Stomach (tissue), 9 donors: ENCODE measurements around the gene PTPRS. TPM values are rescaled to one million over a fixed set of nuclear protein-coding genes. Genes with fewer than 3 reads are reported as not detected.

ENCODE experiments used
- DNase-seq, 2 donors: peaks; one replicate each; pipeline versions ENCODE4 v3.0.0 to v3.0.0-alpha.2; 2013 to 2019
- H3K27ac ChIP-seq, 5 donors: fragments of 200-600 bp in 4 of 5; sonication (generic) in 4 of 5; one replicate each; pipeline ENCODE4 v1.5.1; 2013 to 2019; ENCODE audit warnings: mild to moderate bottlenecking in 1 of 5, moderate library complexity in 1 of 5
- H3K27me3 ChIP-seq, 3 donors: fragments of 200-600 bp; sonication (generic); one replicate each; pipeline ENCODE4 v1.5.1; 2017 to 2019; ENCODE audit warnings: mixed run types in 1 of 3
- H3K36me3 ChIP-seq, 4 donors: fragments of 200-600 bp; sonication (generic); 1 replicate in 3 of 4; 2 replicates in 1 of 4; pipeline ENCODE4 v1.5.1; 2016 to 2019
- H3K4me1 ChIP-seq, 4 donors: fragments of 200-600 bp; sonication (generic); one replicate each; pipeline ENCODE4 v1.5.1; 2016 to 2019
- H3K4me3 ChIP-seq, 4 donors: fragments of 200-600 bp; sonication (generic) in 3 of 4; one replicate each; pipeline ENCODE4 v1.5.1; 2016 to 2019; ENCODE audit warnings: mild to moderate bottlenecking in 1 of 4
- H3K9me3 ChIP-seq, 4 donors: fragments of 200-600 bp; sonication (generic); one replicate each; pipeline ENCODE4 v1.5.1; 2016 to 2019
- CTCF ChIP-seq, 7 experiments: fragments of 450-650 bp in 4 of 7; fragments of 200-600 bp in 3 of 7; sonication (generic) in 3 of 7; IDR thresholded peaks; one replicate each; pipeline ENCODE4 v1.5.1; 2016 to 2019; ENCODE audit warnings: antibody characterized with exemption in 7 of 7, control low read depth in 2 of 7, mild to moderate bottlenecking in 1 of 7
- EP300 ChIP-seq: sonication (generic); formaldehyde crosslinking; IDR thresholded peaks from one replicate; pipeline ENCODE4 v1.6.1; 2017; ENCODE audit warnings: antibody characterized with exemption
- POLR2A ChIP-seq, 4 donors: fragments of 450-650 bp; IDR thresholded peaks; one replicate each; pipeline ENCODE4 v1.6.1; 2016; ENCODE audit warnings: antibody characterized with exemption in 4 of 4, control low read depth in 2 of 4, mild to moderate bottlenecking in 1 of 4, moderate library complexity in 1 of 4
- POLR2AphosphoS5 ChIP-seq, 3 donors: sonication (generic); formaldehyde crosslinking; IDR thresholded peaks; one replicate each; pipeline ENCODE4 v1.6.1; 2016; ENCODE audit warnings: antibody characterized with exemption in 3 of 3
- WGBS, 5 donors: extraction: QIAGEN DNeasy Blood & Tissue Kit in 3 of 5; methylation state at CpG; one replicate each; pipeline versions ENCODE4 v1.1.5 to v1.1.7; 2013 to 2018; 5-methylcytosine and 5-hydroxymethylcytosine counted together
- intact Hi-C: fragments of 100-400 bp; cut with DNase I; formaldehyde crosslinking; loops from one replicate; pipeline ENCODE4 v1.15.1; 2023; ENCODE audit warnings: low total_unique reads
- polyA plus RNA-seq, 3 donors: library from polyadenylated mRNA; stranded (reverse); fragments of 200-250 nt; gene quantifications; one replicate each; pipeline ENCODE4 v1.2.3, GENCODE V29; 2013
- total RNA-seq, 5 donors: library from RNA; depleted of rRNA; stranded (reverse); fragments of >200 nt; gene quantifications; one replicate each; pipeline versions ENCODE4 v1.1.0 to v1.2.3, GENCODE V29; 2014 to 2016
- donor health status: healthy with polysubstance abuse.
- donor health status: Bipolar disorder and iron deficiency.
- donor health status: healthy.

The PTPRS gene
- total and polyA plus RNA-seq, 8 donors = 6.9 to 142 (median 57.1) TPM

GRCh38 chr19:5296021-5296420, 44.6 kb downstream of the PTPRS start:
- WGBS, 5 donors = 89 to 94% (median 90%) methylated on average over 6 of the region's 6 CpGs
- Histone ChIP-seq H3K27ac (no peak overlapping the region), H3K4me1 (peaks cover 19 to 37% (median 32%) of the 10 kb centered on the region in 4 donors), H3K4me3 (no peak overlapping the region), H3K36me3 (no peaks in the 10 kb centered on the region), H3K27me3 (peaks cover 0 to 28% (median 11%) of the 10 kb centered on the region in 3 donors), H3K9me3 (no peaks in the 10 kb centered on the region)
- DNase-seq = no peak
- intact Hi-C loops = no loop called here
- TF ChIP-seq POLR2AphosphoS5 (IDR thresholded peaks at IDR 0.05) (no peak), POLR2A (IDR thresholded peaks at IDR 0.05) (no peak), EP300 (no peak), CTCF (IDR thresholded peaks at IDR 0.05) (no peak)

- peaks cover 0 to 28% (median 11%) of the 10 kb centered on the region in 3 donors for H3K27me3 ChIP-seq
- no peak for DNase-seq
These were observed 46.0 kb downstream of the PTPRS start for GRCh38 chr19:5294403-5295160.

GRCh38 chr19:5293612-5294378, 46.8 kb downstream of the PTPRS start:
- Histone ChIP-seq H3K36me3 (no peaks in the 10 kb centered on the region), H3K27me3 (peaks cover 0 to 28% (median 11%) of the 10 kb centered on the region in 3 donors), H3K4me1 (peaks cover 28 to 59% (median 54%) of the 10 kb centered on the region in 4 donors), H3K27ac (peak overlapping the region; percentile 34 to 87 (median 85)), H3K4me3 (peak overlapping the region; percentile 63 to 86 (median 84)), H3K9me3 (no peaks in the 10 kb centered on the region)
- intact Hi-C loops = no loop called here
- peak; percentile 49 to 78 for DNase-seq
- TF ChIP-seq EP300 (no peak), POLR2AphosphoS5 (IDR thresholded peaks at IDR 0.05) (no peak), POLR2A (IDR thresholded peaks at IDR 0.05) (no peak), CTCF (IDR thresholded peaks at IDR 0.05) (no peak)
- WGBS, 5 donors = 2 to 5% (median 4%) methylated on average over 33 to 47 of the region's 47 CpGs

More at GRCh38 chr19:5294403-5295160, 46.0 kb downstream of the PTPRS start:
- no peaks in the 10 kb centered on the region for H3K36me3 ChIP-seq
- no peaks in the 10 kb centered on the region for H3K9me3 ChIP-seq
- WGBS, 5 donors = 80 to 85% (median 82%) methylated on average over 17 to 22 of the region's 22 CpGs
- no peak for TF ChIP-seq EP300
- TF ChIP-seq POLR2A (IDR thresholded peaks at IDR 0.05) = no peak
- no peak for TF ChIP-seq POLR2AphosphoS5 (IDR thresholded peaks at IDR 0.05)
- no peak for TF ChIP-seq CTCF (IDR thresholded peaks at IDR 0.05)
- peaks cover 24 to 51% (median 46%) of the 10 kb centered on the region in 4 donors for H3K4me1 ChIP-seq
- intact Hi-C loops = no loop called here
- H3K27ac ChIP-seq = peak overlapping the region in 1 of 5 donors; percentile 87
- H3K4me3 ChIP-seq = peak overlapping the region in 2 of 4 donors; percentile 84 to 86

GRCh38 chr19:5292822-5293611, 47.6 kb downstream of the PTPRS start:
- no peaks in the 10 kb centered on the region for H3K36me3 ChIP-seq
- peak in 2 of 3 donors; percentile 26 to 78 for TF ChIP-seq POLR2AphosphoS5 (IDR thresholded peaks at IDR 0.05)
- no peak for TF ChIP-seq EP300
- intact Hi-C loops = no loop called here
- WGBS, 5 donors = 0 to 2% (median 1%) methylated on average over 19 to 70 of the region's 70 CpGs
- no peaks in the 10 kb centered on the region for H3K9me3 ChIP-seq
- peak overlapping the region; percentile 66 to 87 (median 85) for H3K27ac ChIP-seq
- H3K4me1 ChIP-seq = peaks cover 36 to 65% (median 62%) of the 10 kb centered on the region in 4 donors
- peak overlapping the region; percentile 63 to 86 (median 84) for H3K4me3 ChIP-seq
- H3K27me3 ChIP-seq = peaks cover 0 to 28% (median 11%) of the 10 kb centered on the region in 3 donors
- DNase-seq = peak; percentile 70 to 88
